ENCODE results near the gene TMED1.

TMED1 gene

DNA sequence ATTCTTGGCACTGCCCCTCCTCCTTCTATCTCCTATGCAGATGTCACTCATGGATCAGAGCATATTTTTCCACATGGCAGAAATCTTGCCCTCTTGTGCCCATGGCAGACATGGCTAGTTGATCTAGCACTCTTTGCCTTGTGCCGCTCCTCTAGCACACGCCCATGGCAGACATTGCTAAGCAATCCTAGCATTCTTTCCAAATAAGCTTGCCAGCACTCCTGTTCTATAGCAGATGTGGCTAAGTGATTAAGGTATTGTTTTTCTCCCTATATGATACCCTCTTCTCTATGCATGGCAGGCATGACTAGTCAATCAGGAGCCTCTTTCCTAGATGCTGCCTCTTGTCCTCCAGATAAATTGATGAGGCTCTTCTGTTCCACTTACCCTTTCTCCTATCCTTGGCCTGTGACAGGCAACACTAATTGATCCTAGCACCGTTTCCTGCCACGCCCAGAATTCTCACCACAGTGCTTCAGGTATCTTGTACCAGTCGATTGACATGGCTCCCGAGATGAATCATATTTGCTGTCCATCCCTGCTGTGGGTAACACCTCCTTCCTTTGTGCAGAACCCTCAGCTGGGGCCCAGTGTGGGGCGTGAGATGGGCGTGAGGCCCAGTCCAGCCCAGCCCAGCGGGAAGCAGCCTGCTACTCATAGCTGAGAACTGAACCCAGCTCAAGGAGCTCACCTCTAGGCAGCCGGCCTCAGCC, 26.9 kb downstream of the TMED1 start:
- no peak for DNase-seq

DNA sequence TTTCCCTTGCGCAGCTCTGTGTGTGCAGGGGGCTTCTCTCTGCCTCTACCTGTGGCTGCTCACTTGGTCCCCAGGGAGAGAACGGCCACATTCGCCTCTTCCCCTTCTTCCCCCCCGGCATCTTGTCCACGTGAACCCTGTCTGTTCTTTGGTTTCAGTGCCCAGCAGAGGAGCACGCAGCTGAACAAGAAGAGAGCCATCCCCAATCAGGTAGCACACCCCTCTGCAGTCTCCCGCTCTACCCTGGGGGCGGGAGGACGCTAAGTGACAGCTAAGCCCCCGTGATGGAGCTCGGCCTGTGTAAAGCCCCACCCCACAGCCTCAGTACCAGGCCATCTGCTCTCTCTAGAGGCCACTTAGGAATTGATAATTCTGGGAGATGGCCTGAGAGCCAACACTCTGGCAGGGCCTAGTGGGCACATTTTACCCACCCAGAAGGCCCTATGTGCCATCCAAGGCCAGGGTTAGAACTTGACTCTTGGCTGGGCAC, 30.2 kb downstream of the TMED1 start:
- DNase-seq = no peak

DNA sequence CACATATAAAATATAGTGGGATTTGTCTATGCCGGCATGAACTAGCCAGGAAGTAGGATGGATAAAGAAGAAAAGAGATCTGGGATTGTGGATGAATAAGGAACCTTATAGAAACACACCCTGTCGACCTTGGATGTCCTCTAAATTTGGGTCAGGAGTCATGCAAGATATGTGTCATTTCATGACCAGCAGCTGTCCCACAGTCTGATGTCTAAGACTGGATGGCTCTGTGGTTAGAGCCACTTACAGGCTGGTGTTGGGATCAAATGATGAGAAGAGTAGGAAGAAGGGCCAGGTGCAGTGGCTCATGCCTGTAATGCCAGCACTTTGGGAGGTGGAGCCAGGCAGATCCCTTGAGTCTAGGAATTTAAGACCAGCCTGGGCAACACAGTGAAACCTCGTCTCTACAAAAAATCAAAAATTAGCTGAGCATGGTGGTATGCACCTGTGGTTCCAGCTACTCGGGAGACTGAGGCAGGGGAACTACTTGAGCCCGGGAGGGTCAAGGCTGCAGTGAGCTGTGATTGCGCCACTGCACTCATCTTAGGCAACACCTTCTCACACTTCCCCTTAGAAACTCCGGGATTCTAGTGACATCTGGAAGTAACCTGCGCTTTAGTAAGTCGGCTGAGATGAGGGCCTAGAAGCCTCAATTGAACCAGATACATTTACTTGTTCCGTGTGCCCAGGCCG, 30.8 kb downstream of the TMED1 start:
- no peak for DNase-seq

DNA sequence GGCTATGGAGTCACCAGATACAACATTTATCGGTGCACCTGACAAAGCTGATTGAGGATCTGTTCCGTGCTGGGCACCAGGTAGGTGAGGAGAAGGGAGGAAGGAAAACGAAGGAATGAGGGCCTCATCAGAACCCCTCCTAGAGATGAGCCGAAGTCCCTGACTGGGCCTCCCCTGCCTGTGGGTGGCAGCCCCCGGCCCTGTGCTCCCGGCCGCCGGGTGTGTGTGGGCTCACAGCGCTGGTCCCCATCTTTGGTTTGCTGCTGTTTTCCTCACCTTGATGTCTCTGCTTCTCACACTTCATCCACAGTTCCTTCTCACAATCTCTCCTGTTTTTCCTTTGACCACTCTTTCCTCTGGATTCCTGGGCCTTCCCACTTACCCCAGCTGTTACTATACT, 32.8 kb downstream of the TMED1 start:
- no peak for DNase-seq

DNA sequence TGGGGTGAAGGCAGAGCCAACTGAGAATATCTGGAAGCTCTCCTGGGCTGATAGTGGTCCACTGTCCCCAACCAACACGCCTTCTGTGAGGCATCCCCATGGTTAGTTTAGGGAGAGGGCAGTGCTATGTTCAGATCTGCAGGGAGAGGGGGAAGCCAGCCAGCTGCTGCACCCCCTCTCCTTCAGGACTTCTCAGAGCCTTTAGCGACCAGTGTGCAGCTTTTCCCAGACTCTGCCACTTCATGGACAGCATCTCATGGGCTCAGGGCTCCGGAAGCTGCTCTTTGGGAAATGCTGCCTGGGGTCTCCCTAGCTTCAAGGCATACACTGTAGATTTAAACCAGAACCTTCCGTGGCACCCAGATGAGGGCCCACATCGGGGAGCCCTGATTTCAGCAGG, 33.5 kb downstream of the TMED1 start:
- no peak for DNase-seq

DNA sequence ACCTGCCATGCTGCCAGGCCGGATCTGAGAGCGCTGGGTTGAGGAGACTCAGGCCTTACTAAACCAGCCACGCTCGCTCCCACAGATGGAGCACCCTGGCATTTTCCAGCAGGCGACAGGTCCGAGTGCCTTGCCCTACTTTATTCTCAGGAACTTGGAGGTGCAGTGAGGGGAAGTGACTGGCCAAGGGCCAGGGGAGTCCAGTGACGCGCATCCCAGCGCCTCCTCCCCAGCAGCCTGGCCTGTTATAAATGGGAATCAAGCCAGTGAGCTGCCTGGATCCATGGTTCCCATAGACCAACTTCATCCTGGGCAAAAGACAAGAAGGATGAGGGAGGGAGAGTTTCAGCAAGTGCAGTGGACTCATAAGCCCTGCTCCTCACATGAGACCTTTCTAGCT, 35.5 kb downstream of the TMED1 start:
- no peak for DNase-seq

DNA sequence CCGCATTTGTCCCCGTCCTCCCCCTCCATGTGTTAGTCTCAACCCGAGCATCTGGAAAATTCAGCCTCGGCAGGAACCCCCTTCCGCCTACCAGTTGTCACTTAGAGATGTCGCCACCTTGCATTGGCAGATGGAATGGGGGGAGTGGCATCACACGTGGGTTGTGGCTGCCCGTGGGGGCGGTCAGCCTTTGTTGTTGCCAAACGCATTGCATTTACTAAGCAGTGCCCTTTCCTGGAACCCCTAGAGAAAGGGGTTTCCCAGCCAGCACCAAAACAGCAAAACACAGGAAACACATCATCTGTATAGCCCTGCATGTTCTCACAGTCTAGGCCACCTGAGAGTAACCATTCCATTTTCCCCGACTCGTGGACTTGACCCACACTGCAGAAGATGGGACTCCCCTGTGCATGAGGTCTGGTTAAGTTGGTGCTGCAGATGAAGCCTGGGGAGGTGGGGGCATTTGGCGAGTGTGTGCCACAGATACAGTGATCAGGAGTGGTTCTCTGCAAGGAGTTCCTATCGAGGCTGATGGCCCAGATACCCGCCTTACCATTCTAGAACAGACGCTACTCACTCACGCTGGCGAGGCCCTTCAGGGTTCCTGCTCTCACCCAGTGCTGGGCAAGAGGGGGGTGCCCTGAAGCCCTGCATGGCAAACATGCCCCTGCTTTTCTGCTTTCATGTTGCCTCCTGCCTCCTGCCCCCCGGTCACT, 38.3 kb downstream of the TMED1 start:
- DNase-seq = peak; percentile 89

DNA sequence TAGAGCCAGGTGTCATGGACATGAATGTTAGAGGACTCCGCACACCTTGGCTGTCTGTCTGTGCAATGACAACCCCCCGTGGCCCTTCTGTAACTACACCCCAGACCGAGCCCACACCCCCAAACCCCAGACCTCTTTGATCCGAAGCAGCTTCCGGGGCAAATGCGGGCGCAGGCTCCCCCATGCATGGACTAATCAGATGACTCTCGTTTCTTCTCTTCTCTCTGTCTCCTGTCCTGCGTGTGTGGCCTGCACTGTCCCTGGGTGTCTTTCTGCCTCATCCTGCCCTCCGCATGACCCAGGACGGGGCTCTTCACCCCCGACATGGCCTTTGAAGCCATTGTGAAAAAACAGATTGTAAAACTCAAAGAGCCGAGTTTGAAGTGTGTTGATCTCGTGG, 38.9 kb downstream of the TMED1 start:
- DNase-seq = peak; percentile 65

DNA sequence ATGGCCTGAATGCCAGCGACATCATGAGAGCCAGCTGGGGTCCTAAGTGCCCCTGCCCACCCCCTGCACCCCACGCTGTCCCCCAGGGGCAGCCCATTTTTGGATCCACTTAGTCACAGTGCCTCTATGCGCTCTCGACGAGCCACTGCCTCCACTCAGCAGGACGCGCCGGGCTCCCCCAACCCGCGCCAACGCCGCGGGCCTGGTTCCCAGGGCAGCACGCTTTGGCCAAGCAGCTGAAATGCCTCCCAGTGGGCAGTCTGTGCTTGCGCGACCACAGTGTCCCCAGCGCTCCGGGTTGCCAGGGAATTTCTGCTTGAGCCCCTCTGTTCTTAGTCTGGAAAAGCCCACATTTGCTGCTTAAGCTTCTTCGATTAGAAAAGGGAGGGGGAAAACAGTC, 39.4 kb downstream of the TMED1 start:
- no peak for DNase-seq

DNA sequence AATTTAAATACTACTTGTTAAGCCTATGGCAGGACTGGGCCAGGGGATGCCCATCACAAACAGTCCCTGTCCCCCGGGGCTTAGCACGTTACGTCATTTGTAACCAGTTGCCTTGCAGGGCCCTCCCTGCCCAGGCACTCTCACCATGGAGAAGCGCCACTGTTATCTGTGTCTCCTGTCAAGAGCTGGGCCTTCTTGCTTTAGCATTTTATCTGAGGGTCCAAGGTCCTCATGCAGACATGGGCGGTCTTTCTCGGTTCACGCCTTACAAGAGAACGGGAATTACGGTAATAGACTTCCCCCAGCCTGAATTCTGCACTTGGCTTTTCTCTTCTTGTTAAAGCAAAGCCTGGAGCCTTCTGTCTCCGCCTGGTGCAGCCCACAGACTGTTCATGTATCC, 46.1 kb downstream of the TMED1 start:
- DNase-seq = no peak

DNA sequence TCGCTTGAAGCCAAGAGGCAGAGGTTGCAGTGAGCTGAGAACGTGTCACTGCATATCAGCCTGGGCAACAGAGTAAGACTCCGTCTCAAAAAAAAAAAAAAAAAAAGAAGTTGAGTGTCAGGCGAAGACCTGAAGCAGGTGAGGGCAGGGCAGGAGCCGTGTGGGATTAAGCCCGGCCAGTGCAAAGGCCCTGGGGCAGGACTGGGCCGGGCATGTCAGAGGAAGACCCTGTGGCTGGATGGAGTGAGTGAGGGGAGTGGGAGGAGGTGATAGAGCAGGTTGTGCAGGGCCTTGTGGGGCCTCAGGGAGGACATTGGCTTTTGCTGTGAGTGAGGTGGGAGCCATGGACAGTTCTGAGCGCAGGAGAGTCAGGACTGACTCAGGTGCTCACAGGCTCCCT, 47.9 kb downstream of the TMED1 start:
- no peak for DNase-seq

DNA sequence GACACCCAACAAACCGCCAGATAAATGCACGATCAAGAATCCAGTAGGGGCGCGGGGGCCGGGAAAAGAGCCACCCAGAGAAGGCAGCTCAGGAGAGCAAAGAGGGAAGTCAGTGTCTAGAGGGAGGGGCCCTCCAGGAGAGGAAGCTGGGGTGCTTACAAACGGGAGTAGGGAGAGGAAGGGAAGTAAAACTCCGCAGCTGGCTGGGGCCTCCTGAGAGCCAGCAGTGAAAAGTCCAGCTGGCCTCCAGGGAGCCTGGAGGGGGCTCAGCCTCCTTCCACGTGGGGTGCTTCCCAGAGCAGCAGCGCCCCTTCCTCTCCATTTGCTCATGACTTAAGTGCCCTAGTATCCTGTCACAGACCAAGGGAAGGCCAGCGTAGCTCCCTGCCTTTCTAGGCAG, 51.8 kb downstream of the TMED1 start:
- no peak for DNase-seq

DNA sequence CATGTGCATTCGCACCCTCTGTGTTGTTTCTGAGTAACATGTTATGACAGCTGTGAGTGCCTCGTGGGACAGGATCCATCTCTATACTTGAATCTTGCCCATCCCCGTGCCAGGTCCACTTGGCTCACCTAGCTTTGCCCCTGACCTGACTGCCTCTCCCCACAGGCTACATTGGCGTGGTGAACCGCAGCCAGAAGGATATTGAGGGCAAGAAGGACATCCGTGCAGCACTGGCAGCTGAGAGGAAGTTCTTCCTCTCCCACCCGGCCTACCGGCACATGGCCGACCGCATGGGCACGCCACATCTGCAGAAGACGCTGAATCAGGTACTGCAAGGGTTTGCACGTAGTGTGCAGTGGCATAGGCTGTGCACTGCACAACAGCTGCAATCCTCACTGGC, 53.2 kb downstream of the TMED1 start:
- no peak for DNase-seq

Data from activated CD8-positive, alpha-beta memory T cell treated with anti-CD3 and anti-CD28 coated beads, Interleukin-2, amount 50 U/mL, for 48 hours (primary cell).